ENCODE results near the gene EVI5.

EVI5 gene

DNA sequence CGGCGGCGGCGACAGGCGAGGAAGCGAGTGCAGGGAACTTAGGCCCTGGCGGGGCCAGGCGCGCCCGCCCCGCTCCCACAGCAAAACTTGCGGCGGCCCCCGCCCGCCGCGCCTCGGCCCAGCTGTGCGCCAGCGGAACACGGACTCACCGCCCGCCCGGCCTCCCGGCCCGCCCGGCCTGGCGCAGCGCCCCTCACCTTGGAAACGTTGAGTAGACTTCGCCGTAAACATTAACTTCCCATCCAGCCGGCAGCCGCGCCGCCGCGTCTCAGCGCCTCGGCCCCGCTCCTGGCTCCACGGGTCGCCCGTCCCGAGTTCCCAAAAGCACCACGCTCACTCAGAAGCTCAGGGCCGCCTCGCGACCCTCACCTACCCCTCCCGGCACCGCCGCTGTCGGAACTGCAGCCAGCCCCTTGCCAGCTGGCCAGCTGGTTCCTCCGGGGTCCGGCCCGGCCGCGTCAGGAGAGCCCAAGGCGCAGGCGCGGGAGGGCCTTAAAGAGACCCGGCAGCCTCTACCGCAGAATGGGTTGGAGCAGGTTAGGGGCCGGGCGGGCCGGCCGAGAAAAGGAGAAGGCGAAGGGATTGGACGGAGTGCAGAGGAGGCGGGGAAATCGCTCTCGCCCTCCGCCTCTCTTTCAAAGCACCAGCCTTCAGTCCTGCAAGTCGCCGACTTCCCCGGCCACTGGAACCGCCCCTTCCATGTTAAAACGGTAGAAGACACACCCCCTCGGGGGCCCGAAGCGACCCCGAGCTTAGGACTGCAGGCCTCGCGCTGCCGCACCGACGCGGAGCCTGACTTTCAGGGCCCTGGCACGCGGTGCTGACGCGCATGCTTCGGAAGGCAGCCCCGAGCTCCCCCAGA, at the start of gene EVI5:
Gene EVI5, minus strand, starts transcription at position 470 of the 862 bp plus-strand sequence. CDS start 48,562 bp downstream, outside the sequence.
- peak; percentile 96 for DNase-seq

GRCh38 chr1:92834617-92835016, 49.7 kb upstream of the EVI5 start:
- DNase-seq = no peak

DNA sequence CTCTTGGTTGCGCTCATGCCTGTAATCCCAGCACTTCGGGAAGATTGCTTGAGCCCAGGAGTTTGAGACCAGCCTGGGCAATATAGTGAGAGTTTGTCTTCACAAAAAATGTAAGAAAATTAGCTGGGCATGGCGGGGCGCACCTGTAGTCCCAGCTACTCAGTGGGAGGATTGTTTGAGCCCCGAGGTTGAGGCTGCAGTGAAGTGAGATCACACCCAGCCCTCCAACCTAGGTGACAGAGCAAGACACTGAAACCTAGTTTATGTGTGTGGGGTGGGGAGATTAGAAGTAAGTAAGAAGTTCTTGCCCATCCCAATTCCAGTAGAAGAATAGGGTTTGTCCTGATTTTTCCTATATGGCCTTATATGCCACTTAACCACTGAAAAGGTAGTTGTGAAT, 48.9 kb upstream of the EVI5 start:
- DNase-seq = no peak

GRCh38 chr1:92832537-92833114, 47.7 kb upstream of the EVI5 start:
- peak; percentile 22 for DNase-seq

- peak; percentile 99 for DNase-seq
Observed at GRCh38 chr1:92831762-92832536, 47.0 kb upstream of the EVI5 start, which contains the start of gene RPL5. Gene RPL5, plus strand, starts transcription at chr1:92832040. Its CDS starts 75 bp downstream, at chr1:92832115.

- DNase-seq = no peak
Observed at GRCh38 chr1:92831368-92831761, 46.5 kb upstream of the EVI5 start.

DNA sequence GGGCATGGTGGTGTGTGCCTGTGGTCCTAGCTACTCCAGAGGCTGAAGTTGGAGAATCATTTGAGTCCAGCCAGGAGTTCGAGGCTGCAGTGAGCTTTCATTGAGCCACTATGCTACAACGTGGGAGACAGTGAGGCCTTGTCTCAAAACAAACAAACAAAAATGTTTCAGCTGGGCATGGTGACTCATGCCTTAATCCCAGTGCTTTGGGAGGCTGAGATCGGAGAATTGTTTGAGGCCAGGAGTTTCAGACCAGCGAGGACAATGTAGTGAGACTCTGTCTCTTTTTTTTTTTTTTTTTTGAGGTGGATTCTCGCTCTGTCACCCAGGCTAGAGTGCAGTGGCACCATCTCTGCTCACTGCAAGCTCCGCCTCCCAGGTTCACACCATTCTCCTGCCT, 41.9 kb upstream of the EVI5 start:
- no peak for DNase-seq

DNA sequence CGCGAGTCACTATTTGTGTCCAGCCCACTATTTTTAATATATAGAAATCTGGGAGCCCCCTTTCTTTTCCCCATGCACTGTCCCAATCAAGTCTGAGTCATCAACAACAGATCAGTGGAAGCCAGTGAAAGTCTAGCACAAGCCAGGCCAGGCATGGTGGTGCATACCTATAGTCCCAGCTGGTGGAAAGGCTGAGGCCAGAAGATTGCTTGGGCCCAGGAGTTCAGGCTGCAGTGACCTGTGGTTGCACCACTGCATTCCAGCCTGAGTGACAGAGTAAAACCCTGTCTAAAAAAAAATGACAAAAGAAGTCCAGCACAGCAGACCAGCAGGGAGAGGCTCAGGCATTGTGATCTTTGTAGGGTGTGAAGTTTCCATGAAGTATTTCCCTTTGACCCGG, 38.0 kb upstream of the EVI5 start:
- DNase-seq = no peak

- no peak for DNase-seq
Observed at GRCh38 chr1:92820551-92820950, 35.6 kb upstream of the EVI5 start.

DNA sequence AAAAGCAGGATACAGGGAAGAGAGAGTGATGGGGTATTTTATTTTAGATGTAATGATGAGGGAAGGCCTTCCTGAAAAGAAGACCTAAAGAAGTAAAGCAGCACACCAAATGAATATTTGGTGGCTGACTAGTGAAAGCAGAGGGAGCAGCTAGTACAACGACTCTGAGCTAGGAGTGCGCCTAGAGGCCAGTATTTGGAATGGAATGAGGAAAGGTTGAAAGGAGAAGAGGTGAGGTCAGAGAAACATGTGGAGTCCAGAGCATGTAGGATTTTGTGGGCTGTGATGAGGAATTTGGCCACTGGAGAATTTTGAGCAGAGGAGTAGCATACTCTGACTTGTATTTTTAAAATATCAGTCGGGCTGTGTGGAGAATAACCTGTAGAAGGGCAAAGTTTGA, 35.1 kb upstream of the EVI5 start:
- no peak for DNase-seq

- DNase-seq = peak; percentile 52
Observed at GRCh38 chr1:92817986-92818764, 33.3 kb upstream of the EVI5 start.

GRCh38 chr1:92817137-92817697, 32.3 kb upstream of the EVI5 start:
- no peak for DNase-seq

DNA sequence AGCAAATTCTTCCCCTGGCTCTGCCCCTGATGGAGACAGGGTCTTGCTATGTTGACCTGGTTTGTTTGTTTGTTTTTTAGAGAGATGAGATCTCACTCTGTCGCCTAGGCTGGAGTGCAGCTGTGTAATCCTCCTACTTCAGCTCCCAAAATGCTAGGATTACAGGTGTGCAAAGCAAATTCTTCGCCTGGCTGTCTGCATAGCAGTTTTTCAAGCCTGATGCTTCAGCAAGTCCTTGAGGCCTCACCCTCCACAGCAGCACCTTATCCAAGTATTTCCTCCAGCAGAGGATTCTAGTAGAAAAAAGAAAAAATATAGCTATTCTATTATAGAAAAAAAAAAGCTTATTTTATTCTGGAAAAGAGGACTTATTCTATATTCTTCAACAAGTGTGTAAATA, 31.8 kb upstream of the EVI5 start:
- no peak for DNase-seq

- no peak for DNase-seq
Observed at GRCh38 chr1:92808381-92808780, 23.5 kb upstream of the EVI5 start.

DNA sequence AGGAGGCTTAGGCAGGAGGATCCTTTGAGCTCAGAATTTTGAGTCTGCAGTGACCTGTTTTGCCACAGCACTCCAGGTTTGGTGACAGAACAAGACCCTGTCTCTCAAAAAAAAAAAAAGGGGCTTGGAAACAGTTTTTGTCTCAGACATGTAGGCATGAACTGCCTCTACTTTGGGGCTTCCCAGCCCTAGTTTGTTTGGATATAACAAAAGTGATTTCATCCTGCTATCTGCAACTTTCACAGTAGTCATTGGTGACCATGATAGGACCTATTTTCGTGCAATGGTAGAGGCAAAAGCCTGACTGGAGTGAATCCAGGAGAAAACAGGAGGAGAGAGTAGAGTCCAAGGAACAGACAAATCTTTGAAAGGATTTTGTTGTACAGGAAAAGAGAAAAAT, 20.3 kb upstream of the EVI5 start:
- DNase-seq = no peak

GRCh38 chr1:92804721-92805201, 19.9 kb upstream of the EVI5 start:
- DNase-seq = peak; percentile 93

- DNase-seq = no peak
Observed at GRCh38 chr1:92803140-92803887, 18.4 kb upstream of the EVI5 start.

DNA sequence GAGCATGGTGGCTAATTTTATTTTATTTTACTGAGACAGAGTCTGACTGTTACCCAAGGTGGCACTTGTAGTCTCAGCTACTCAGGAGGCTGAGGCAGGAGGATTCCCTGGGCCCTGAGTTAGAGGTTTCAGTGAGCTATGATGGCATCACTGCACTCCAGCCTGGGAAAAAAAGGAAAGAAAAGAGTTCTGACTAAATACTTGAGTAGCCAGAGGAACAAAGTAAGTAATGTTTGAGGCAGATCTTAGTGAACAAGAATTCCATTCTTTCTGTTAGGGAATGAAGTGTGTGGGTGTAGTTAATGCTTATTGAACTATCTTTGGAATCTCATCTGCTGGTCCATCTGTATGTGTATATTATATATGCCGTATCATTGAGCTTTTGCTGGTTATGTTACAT, 13.1 kb upstream of the EVI5 start:
- no peak for DNase-seq

DNA sequence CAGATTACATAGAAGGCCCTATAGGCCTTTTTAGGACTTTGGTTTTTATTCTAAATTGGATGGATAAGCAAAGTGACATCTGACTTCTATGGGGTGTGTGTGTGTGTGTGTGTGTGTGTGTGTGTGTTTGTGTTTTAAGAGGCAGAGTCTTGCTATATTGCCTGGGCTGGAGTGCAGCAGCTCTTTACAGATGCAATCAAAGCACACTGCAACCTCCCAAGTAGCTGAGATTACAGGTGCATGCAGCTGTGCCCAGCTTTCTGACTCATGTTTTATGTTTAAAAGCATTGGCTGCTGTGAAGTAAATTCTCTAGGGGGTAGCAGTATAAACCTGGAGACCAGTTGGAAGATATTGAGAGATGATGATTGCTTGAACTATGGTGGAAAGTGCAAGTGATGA, 12.4 kb upstream of the EVI5 start:
- no peak for DNase-seq

GRCh38 chr1:92795166-92795565, 10.3 kb upstream of the EVI5 start:
- DNase-seq = no peak

DNA sequence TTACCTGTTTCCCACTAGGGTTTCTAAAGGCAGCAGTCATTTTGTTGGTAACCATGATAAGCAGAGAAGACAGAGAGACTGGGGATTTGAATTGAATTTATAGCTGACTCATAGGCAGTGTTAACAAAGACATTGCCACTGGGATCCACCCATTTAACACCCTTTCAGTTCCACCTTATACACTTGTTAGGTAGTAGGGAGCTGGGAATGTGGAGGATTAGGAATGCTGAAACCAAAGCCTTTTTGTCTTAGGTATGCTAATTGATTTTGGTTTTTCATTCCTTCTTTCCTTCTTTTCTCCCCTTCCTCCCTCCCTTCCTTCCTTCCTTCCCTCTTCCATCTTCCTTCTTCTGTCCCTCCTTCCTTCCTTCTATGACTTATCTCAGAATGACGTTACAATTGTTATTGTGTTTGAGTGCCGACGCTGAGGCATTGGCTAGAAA, 7.5 kb upstream of the EVI5 start:
- DNase-seq = peak; percentile 59
